K562 (cell line): ENCODE measurements around the gene FARP1.

ENCODE experiments used
- CTCF ChIP-seq, 3 experiments: IDR thresholded peaks in 2 of 3; conservative IDR thresholded peaks in 1 of 3; 2 replicates each; pipeline ENCODE4 v1.5.1; 2011 to 2012; ENCODE audit warnings: low read length in 3 of 3, mild to moderate bottlenecking in 3 of 3, control low read depth in 2 of 3, improper control_type of control experiment in 1 of 3, inconsistent platforms in 1 of 3, low read depth in 1 of 3, mixed read lengths in 1 of 3, moderate library complexity in 1 of 3; ENCODE audit not compliant: insufficient read depth in 2 of 3
- ILF3 ChIP-seq: fragments of 450-650 bp; IDR thresholded peaks from 2 replicates; pipeline ENCODE4 v1.6.1; 2018; ENCODE audit warnings: antibody characterized with exemption, mild to moderate bottlenecking, moderate library complexity, borderline replicate concordance
- ZC3H8 ChIP-seq: fragments of 450-650 bp; IDR thresholded peaks from 2 replicates; pipeline ENCODE4 v1.6.1; 2017

GRCh38 chr13:98280176-98280510 is 137.2 kb downstream of the FARP1 start:
- TF ChIP-seq CTCF (IDR thresholded peaks at IDR 0.05 in 2 of 3, conservative IDR thresholded peaks at IDR 0.05 in 1 of 3; ENCODE audit: insufficient read depth in 2 of 3, low read depth in 1 of 3, low read length in 3 of 3) (no peak), ILF3 (no peak), ZC3H8 (no peak)
